HCT116 (cell line): ENCODE results near the gene MEGF8. TPM values are rescaled to one million over a fixed set of nuclear protein-coding genes. Genes with fewer than 3 reads are reported as not detected.

Experiments used
- ATAC-seq: fragments of 200-7000 bp; cut with Tn5 transposase; 2 replicates; pipeline ENCODE4 v1.9.1; 2020; ENCODE audit warnings: mild to moderate bottlenecking, moderate library complexity
- BruUV-seq: library from RNA; stranded (reverse); fragments of 400-500 nt; replicated peaks from 2 replicates; lab custom pipeline; 2021; lab: Mats Ljungman, UMichigan
- CTCF ChIA-PET: fragments of 300-600 bp; sonication (Branson Sonifier 250); formaldehyde crosslinking; loops from one replicate; lab custom pipeline; 2021; ENCODE audit warnings: antibody characterized with exemption; lab: Charles Lee
- POLR2A ChIA-PET: fragments of 300-600, 350-600 bp; sonication (Branson Sonifier 250); formaldehyde crosslinking; loops from one replicate; lab custom pipeline; 2021; ENCODE audit warnings: antibody characterized with exemption; lab: Charles Lee
- RAD21 ChIA-PET, 2 experiments: fragments of 300-600 bp; sonication (Branson Sonifier 250); formaldehyde crosslinking; loops; one replicate each; lab custom pipeline; 2023; ENCODE audit warnings: low total read pairs in 2 of 2; ENCODE audit not compliant: uncharacterized antibody in 2 of 2, unreplicated experiment in 2 of 2, low non-redundant PET in 1 of 2; lab: Charles Lee
- DNase-seq: peaks from one replicate; pipeline ENCODE4 v3.0.0-alpha.2; 2010; ENCODE audit warnings: low read depth, low spot score
- H2AFZ ChIP-seq: fragments of 200-600 bp; shearing (Covaris generic), sonication (generic); 2 replicates; pipeline ENCODE4 v1.6.1; 2017; ENCODE audit warnings: low read depth, mixed run types, mixed read lengths, antibody characterized with exemption, low read length; ENCODE audit not compliant: poor library complexity, severe bottlenecking
- H3K27ac ChIP-seq: 2 replicates; pipeline ENCODE4 v1.5.1; 2012; ENCODE audit warnings: low read depth, low read length
- H3K27me3 ChIP-seq: fragments of 200-600 bp; sonication (generic); 2 replicates; pipeline ENCODE4 v1.6.1; 2016; ENCODE audit warnings: mixed run types, low read length, mixed read lengths; ENCODE audit not compliant: insufficient read depth
- H3K36me3 ChIP-seq, 2 experiments: fragments of 200-500 bp in 1 of 2; fragments of 200-600 bp in 1 of 2; sonication (Bioruptor generic) in 1 of 2; sonication (generic) in 1 of 2; 2 replicates each; pipeline versions ENCODE4 v1.5.1 to v1.6.1; 2014 to 2016; ENCODE audit warnings: low read length in 2 of 2, inconsistent platforms in 1 of 2, mixed read lengths in 1 of 2, mixed run types in 1 of 2; ENCODE audit not compliant: insufficient read depth in 2 of 2, control insufficient read depth in 1 of 2
- H3K4me1 ChIP-seq, 2 experiments: fragments of 200-600 bp in 1 of 2; sonication (generic) in 1 of 2; 2 replicates each; pipeline versions ENCODE4 v1.5.1 to v1.6.1; 2012 to 2017; ENCODE audit warnings: low read length in 2 of 2, inconsistent platforms in 1 of 2, mild to moderate bottlenecking in 1 of 2, mixed read lengths in 1 of 2, mixed run types in 1 of 2, moderate library complexity in 1 of 2; ENCODE audit not compliant: insufficient read depth in 2 of 2, control insufficient read depth in 1 of 2
- H3K4me2 ChIP-seq: fragments of 200-600 bp; sonication (generic); 2 replicates; pipeline ENCODE4 v1.6.1; 2017; ENCODE audit warnings: mixed run types, low read length, mixed read lengths
- H3K4me3 ChIP-seq, 2 experiments: fragments of 200-600 bp in 1 of 2; sonication (generic) in 1 of 2; replicated peaks in 1 of 2; 2 replicates each; pipeline ENCODE4 v1.5.1; 2011 to 2016; ENCODE audit warnings: low read length in 2 of 2, control low read depth in 1 of 2, low read depth in 1 of 2, mild to moderate bottlenecking in 1 of 2, mixed read lengths in 1 of 2, mixed run types in 1 of 2
- H3K79me2 ChIP-seq: fragments of 200-600 bp; sonication (generic); 2 replicates; pipeline ENCODE4 v1.6.1; 2017; ENCODE audit warnings: mild to moderate bottlenecking, mixed run types, low read length, moderate library complexity, mixed read lengths; ENCODE audit not compliant: insufficient read depth
- H3K9ac ChIP-seq: fragments of 200-600 bp; sonication (generic); 2 replicates; pipeline ENCODE4 v1.6.1; 2016; ENCODE audit warnings: low read length, mixed read lengths
- H3K9me2 ChIP-seq: fragments of 200-600 bp; sonication (generic), shearing (Covaris generic); 2 replicates; pipeline ENCODE4 v1.6.1; 2017; ENCODE audit warnings: mixed run types, mild to moderate bottlenecking, moderate library complexity; ENCODE audit not compliant: insufficient read depth
- H3K9me3 ChIP-seq, 2 experiments: fragments of 200-500 bp in 1 of 2; fragments of 200-600 bp in 1 of 2; sonication (Bioruptor generic) in 1 of 2; sonication (generic) in 1 of 2; 2 replicates each; pipeline ENCODE4 v1.6.1; 2014 to 2017; ENCODE audit warnings: low read length in 2 of 2, mixed read lengths in 2 of 2, inconsistent platforms in 1 of 2, low read depth in 1 of 2, mild to moderate bottlenecking in 1 of 2, mixed run types in 1 of 2, moderate library complexity in 1 of 2; ENCODE audit not compliant: control insufficient read depth in 1 of 2, insufficient read depth in 1 of 2
- H4K20me1 ChIP-seq: fragments of 200-600 bp; sonication (generic), shearing (Covaris generic); 2 replicates; pipeline ENCODE4 v1.6.1; 2017; ENCODE audit warnings: mixed run types, mild to moderate bottlenecking, moderate library complexity; ENCODE audit not compliant: insufficient read depth
- CBX3 ChIP-seq: IDR thresholded peaks from 2 replicates; pipeline ENCODE4 v1.6.1; 2012; ENCODE audit warnings: low read depth
- MAX ChIP-seq: IDR thresholded peaks from 2 replicates; pipeline ENCODE4 v1.6.1; 2012
- ZFX ChIP-seq: fragments of 450-650 bp; IDR thresholded peaks from 2 replicates; pipeline ENCODE4 v1.6.1; 2017
- intact Hi-C: fragments of 100-400 bp; cut with micrococcal nuclease; formaldehyde crosslinking; loops from 2 replicates; pipeline ENCODE4 v1.10.0; 2022
- total RNA-seq: library from RNA; stranded (reverse); gene quantifications from one replicate; pipeline ENCODE4 v1.2.1, GENCODE V29; 2021; ENCODE audit not compliant: unreplicated experiment
- TF ChIP-seq, protein P1 (sequence below), 3 experiments: fragments of 200-600 bp in 1 of 3; sonication (generic) in 1 of 3; IDR thresholded peaks in 2 of 3; conservative IDR thresholded peaks in 1 of 3; 2 replicates each; pipeline ENCODE4 v1.5.1; 2012 to 2017; ENCODE audit warnings: low read depth in 2 of 3, low read length in 2 of 3, antibody characterized with exemption in 1 of 3, borderline replicate concordance in 1 of 3, control low read depth in 1 of 3, mild to moderate bottlenecking in 1 of 3, mixed read lengths in 1 of 3, mixed run types in 1 of 3, moderate library complexity in 1 of 3; ENCODE audit not compliant: insufficient read depth in 1 of 3
- TF ChIP-seq, protein P2 (sequence below): IDR thresholded peaks from 2 replicates; pipeline ENCODE4 v1.6.1; 2012; ENCODE audit warnings: low read depth

Gene MEGF8
- total RNA-seq, 1 experiment from 2014 or later = 24.0 TPM

DNA sequence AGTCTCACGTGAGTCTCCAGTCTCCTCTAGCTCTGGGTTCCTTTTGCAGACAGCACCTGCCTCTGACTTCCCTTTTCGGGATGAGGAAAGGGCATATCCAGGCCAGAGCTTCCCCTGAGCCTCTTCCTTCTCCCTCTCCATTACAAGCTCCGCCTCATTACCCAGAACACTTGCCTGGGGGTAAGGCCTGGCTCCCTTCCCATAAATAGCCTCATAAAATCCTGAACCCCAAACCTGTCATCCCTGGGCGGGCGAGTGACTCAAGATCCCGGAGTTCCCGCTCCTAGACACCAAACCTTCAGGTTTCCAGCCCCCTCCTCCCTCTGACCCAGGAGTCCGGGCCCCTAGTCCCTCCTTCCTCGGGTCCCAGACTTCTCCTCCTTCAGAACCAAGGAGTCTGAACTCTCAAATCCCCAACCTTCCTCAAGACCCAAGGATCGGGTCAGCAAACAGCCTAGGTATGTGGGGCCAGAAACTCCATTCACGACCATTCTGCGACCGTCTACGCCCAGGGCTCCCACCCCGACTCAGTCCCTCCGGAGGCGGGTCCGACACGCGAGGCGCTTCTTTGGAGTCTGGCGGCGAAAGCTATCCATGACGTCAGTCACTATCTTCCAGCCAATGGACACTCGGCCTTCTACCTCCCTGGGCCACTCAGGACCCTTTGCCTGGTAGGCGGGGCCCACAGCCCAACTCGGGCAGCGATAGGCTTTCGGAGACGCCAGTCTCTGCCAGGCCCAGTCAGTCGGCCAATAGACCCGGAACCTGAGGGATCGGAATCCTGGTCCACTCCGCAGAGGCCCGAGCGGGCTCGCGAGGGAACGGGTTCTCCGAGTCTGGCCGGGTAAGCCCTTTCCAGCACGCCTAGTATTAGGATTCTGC lies 71.2 kb downstream of the MEGF8 start (continued):
- peak; percentile 55; the same call in 1 of the 2 replicates for TF ChIP-seq ZFX

DNA sequence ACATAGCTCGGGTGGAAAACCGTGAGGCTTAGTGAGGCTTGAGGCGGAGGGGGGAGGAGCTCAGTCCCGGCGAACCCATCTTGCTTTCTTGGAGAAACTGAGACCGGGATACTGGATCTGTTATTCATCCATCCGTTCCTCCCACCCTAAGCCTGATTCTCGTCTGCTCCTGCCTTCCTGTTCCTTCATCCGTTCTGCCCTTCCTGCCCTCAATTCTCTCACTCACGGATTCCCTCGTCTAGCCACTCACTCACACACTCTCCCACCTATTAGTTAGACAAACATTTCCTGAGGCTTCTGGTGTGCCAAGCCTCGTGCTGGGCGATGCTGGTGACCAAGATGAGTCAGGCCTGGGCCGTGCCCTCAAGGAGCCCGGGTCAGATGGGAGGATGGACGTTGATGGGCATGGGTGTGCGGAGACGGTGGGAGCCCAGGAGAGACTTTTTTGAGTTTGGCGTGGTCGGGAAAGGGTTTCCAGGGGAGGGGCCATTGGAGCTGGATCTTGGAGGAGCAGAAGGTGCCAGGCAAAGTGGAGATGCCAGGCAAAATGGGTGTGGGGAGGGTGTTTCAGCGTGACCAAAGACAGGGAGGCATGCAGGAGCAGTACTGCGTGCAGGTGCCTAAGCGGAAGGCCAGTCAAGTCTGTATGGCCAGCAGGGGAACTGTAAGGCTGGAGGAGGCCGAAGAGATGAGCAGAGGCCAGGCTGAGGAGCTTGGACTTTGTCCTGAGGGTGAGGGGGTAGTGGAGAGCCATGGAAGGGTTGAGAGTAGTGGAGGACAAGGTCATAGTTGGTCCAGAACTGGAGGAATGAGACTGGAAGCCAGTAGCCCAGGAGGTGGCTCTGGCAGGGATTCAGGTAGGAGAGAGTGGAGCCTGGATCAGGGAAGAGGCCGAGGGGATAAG lies 72.1 kb downstream of the MEGF8 start:
- Histone ChIP-seq H3K9ac (peak overlapping the region; percentile 90), H4K20me1 (no peaks in the 10 kb centered on the region), H2AFZ (no peak overlapping the region), H3K79me2 (peaks cover 29% of the 10 kb centered on the region), H3K27me3 (no peaks in the 10 kb centered on the region), H3K27ac (peak overlapping the region; percentile 82), H3K4me3 (peak overlapping the region; percentile 88 to 90), H3K9me2 (no peaks in the 10 kb centered on the region), H3K4me2 (peak overlapping the region; percentile 93), H3K36me3 (no peaks in the 10 kb centered on the region), H3K9me3 (no peaks in the 10 kb centered on the region), H3K4me1 (peaks cover 10 to 39% of the 10 kb centered on the region in 2 experiments)
- TF ChIP-seq MAX (peak; percentile 90), CBX3 (no peak), ZFX (0 out of 2 replicates have a peak, but pooled peaks have one; percentile 26)
- TF ChIP-seq, protein P1, sequence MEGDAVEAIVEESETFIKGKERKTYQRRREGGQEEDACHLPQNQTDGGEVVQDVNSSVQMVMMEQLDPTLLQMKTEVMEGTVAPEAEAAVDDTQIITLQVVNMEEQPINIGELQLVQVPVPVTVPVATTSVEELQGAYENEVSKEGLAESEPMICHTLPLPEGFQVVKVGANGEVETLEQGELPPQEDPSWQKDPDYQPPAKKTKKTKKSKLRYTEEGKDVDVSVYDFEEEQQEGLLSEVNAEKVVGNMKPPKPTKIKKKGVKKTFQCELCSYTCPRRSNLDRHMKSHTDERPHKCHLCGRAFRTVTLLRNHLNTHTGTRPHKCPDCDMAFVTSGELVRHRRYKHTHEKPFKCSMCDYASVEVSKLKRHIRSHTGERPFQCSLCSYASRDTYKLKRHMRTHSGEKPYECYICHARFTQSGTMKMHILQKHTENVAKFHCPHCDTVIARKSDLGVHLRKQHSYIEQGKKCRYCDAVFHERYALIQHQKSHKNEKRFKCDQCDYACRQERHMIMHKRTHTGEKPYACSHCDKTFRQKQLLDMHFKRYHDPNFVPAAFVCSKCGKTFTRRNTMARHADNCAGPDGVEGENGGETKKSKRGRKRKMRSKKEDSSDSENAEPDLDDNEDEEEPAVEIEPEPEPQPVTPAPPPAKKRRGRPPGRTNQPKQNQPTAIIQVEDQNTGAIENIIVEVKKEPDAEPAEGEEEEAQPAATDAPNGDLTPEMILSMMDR (IDR thresholded peaks at IDR 0.05 in 2 of 3, conservative IDR thresholded peaks at IDR 0.05 in 1 of 3; ENCODE audit: borderline replicate concordance in 1 of 3, insufficient read depth in 1 of 3, low read depth in 2 of 3, low read length in 2 of 3) = peak in 1 of 3 experiments; percentile 8; a peak in 1 of 6 replicates
- TF ChIP-seq, protein P2, sequence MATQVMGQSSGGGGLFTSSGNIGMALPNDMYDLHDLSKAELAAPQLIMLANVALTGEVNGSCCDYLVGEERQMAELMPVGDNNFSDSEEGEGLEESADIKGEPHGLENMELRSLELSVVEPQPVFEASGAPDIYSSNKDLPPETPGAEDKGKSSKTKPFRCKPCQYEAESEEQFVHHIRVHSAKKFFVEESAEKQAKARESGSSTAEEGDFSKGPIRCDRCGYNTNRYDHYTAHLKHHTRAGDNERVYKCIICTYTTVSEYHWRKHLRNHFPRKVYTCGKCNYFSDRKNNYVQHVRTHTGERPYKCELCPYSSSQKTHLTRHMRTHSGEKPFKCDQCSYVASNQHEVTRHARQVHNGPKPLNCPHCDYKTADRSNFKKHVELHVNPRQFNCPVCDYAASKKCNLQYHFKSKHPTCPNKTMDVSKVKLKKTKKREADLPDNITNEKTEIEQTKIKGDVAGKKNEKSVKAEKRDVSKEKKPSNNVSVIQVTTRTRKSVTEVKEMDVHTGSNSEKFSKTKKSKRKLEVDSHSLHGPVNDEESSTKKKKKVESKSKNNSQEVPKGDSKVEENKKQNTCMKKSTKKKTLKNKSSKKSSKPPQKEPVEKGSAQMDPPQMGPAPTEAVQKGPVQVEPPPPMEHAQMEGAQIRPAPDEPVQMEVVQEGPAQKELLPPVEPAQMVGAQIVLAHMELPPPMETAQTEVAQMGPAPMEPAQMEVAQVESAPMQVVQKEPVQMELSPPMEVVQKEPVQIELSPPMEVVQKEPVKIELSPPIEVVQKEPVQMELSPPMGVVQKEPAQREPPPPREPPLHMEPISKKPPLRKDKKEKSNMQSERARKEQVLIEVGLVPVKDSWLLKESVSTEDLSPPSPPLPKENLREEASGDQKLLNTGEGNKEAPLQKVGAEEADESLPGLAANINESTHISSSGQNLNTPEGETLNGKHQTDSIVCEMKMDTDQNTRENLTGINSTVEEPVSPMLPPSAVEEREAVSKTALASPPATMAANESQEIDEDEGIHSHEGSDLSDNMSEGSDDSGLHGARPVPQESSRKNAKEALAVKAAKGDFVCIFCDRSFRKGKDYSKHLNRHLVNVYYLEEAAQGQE = no peak
- ATAC-seq = peak; percentile 15
- ChIA-PET RAD21 (no interaction called here), CTCF (interaction anchor here (1.4 to 2.0 kb wide), 2 partner anchors 11 to 23 kb away, joined by 5 to 8 read pairs; no protein-coding TSS in a partner anchor), POLR2A (interaction anchor here (0.8 to 2.2 kb wide), 9 partner anchors 9 to 162 kb away, joined by 3 to 11 read pairs (median 4); partner anchors contain the start of gene GSK3A)
- TSS peak; percentile 91 for BruUV-seq
- intact Hi-C loops = loop anchor here (5.0 kb wide), 2 partner anchors 155 to 290 kb away; partner anchors contain the start of gene GSK3A
- DNase-seq = no peak
